Ureter (tissue), 1 donor: ENCODE measurements around the gene HEXIM2. TPM values are rescaled to one million over a fixed set of nuclear protein-coding genes. Genes with fewer than 3 reads are reported as not detected.
A peak's percentile ranks its signal among the peaks of the same experiment; 100 is the strongest.

Experiments used
- DNase-seq: peaks from one replicate; pipeline ENCODE4 v3.0.0-alpha.2; 2020; ENCODE audit warnings: low spot score
- total RNA-seq: library from RNA; stranded (reverse); gene quantifications from one replicate; pipeline ENCODE4 v1.2.4, GENCODE V29; 2023
- donor health status: DM: yes; HTN: yes; CAD: no.

HEXIM2 gene
- total RNA-seq, 1 donor from 2014 or later: 8.0 TPM

DNA sequence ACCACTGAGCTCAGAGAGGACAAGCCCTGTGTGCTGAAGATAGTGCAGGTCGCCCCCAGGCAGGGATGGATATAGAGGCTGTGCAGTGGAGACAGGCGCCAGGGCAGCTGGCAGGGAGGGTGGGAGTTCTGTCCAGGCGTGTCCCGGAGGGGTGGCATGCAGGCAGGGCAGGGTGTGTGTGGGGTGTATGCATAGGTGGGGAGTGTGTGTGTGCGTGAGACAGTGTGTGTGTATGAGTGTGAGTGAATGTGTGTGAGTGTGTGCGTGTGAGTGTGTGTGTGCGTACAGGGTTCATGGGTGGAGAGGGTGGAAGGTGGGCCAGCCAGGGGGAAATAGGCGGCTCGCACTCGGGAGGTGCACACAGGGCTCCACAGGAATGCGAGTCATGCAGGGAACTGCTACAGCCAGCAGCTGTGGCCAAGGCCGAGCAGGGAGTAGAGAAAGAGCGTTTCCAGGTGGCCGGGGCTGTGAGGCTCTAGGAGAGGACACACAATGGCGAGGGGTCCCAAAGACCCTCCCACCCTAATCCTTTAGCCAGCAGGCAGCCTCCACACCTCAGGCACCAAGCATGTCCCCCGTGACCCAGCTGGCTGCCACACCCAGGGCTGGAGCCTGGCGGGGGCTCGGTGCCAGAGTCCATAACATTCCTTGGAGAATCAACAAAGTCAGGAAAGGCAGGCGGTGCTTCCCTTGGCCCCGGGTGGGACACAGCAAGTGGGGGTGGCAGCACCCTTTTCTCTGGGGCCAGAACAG is 34.0 kb upstream of the HEXIM2 start:
- DNase-seq: peak; percentile 78

DNA sequence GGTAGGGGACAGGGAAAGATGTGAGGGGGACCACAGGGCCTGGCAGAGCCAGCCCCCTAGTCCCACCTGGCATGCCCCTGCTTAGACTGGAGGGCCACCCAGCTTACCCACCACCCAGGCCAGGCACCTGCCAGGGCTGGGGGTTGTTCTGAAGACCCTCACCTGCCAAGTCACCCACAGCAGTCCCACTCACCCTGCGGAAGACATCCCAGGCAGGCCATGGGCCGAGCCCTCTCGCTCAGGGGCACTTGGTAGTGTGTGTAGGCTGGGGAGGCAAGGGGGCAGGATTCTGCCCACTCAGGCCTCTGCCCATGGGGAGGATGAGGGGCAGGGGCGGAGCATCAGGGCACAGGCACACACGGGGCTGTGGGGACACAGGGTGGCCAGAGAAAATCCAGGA is 33.3 kb upstream of the HEXIM2 start:
- no peak for DNase-seq

GRCh38 chr17:45128989-45129388 is 32.7 kb upstream of the HEXIM2 start:
- no peak for DNase-seq

GRCh38 chr17:45129426-45129939 is 32.2 kb upstream of the HEXIM2 start:
- DNase-seq: no peak

GRCh38 chr17:45129940-45130680 is 31.6 kb upstream of the HEXIM2 start:
- no peak for DNase-seq

DNA sequence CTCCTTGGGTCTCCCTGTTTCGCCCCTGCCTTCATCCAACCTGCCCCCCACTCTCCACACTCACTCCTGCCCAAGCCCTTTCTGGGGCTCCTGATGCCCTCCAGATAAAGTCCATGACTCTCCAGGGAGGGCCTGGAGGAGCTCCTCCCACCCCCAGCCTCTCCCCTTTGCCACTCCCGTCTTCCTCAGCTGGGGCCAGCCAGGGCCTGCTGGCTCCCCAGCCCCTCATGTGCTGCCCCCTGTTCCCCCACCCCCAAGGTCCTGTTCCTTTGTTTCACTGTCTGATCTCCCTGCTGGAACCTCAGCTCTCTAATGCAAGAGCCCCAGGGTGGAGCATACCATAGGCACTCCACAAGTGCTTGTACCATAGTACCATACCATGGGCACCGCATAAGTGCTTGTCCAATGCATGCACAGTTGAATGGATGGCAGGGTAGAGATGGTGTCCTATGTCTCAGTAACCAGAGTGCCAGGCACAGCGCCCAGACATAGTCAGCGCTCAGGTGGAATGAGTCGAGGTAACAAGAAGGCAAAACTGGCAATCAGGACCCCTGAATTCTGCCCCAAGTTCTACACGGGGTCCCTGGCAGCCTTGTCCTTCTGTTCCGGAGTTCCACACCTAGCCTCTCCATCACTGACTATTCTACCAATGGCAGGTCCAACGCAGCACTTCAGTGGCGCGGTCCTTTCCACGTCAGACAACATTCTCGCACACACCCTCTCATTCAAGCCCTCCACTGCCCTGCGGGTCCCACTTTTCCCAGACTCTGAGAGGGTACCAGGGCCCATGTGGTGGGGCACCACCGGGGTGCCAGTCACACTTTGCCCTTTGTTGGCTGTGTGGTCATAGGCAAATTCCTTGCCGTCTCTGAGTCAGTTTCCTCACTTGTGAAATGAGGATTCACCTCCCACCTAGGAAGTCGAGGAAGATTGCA is 30.7 kb upstream of the HEXIM2 start:
- no peak for DNase-seq

- DNase-seq: peak; percentile 65
Observed at GRCh38 chr17:45131616-45132319, 29.9 kb upstream of the HEXIM2 start.

DNA sequence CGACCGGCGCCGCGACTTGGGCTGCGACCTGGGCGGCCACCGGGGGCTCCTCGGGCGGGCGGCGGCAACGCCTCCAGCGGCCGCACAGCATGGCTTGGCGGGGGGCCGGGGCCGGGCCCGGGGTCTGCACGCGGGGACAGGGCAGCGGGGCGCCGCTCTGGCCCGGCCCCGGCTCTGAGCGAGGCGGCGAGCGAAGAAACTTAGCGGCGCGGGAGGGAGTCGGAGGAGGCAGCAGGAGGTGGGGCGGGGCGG is 29.4 kb upstream of the HEXIM2 start, which contains the start of gene PLCD3:
TSS of gene PLCD3 (minus strand) at position 196 of the 252 bp plus-strand sequence. CDS start at position 91, 105 bp downstream.
- DNase-seq: no peak

- peak; percentile 89 for DNase-seq
Observed at GRCh38 chr17:45132572-45133463, 28.9 kb upstream of the HEXIM2 start.

DNA sequence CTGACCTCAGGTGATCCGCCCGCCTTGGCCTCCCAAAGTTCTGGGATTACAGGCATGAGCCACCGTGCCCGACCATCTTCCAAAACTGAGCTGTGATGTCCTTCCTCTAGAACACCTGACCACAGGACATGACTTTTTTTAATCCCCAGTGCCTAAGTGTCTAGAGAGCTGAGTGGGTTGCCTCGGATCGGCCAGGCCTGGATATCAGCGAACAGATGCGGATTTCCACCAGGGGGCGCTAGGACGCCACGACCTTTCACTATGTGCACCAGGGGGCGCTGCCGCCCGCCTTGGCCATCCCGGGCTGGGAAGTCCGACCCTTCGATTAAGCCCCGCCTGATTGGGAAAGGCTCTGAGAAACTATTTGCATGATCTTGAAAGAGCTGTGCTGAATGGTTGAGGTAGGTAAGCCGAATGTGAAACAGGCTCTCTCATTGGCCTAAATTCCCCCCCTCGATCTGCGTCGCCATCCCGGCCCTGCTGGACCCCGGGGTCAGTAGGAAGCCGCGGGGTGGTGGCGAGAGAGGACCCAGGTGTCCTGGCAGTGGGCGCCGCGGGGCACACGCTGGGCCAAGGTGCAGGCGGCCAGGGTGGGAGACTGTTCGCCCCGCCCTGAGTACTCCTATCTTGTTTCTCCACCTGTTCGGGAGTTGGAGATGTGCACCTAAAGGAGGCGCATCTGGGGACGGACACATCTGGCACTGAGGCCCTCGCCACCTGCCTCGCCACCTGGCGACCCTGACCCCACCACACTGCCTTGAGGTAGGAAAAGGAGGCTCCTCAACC is 26.3 kb upstream of the HEXIM2 start, which contains the start of gene ACBD4:
TSS of gene ACBD4 (plus strand) at position 496 of the 786 bp plus-strand sequence. CDS start 458 bp downstream, outside the sequence.
- peak; percentile 97 for DNase-seq

GRCh38 chr17:45135978-45136791 is 25.5 kb upstream of the HEXIM2 start:
- DNase-seq: no peak

GRCh38 chr17:45136846-45137560 is 24.7 kb upstream of the HEXIM2 start:
- DNase-seq: no peak

DNA sequence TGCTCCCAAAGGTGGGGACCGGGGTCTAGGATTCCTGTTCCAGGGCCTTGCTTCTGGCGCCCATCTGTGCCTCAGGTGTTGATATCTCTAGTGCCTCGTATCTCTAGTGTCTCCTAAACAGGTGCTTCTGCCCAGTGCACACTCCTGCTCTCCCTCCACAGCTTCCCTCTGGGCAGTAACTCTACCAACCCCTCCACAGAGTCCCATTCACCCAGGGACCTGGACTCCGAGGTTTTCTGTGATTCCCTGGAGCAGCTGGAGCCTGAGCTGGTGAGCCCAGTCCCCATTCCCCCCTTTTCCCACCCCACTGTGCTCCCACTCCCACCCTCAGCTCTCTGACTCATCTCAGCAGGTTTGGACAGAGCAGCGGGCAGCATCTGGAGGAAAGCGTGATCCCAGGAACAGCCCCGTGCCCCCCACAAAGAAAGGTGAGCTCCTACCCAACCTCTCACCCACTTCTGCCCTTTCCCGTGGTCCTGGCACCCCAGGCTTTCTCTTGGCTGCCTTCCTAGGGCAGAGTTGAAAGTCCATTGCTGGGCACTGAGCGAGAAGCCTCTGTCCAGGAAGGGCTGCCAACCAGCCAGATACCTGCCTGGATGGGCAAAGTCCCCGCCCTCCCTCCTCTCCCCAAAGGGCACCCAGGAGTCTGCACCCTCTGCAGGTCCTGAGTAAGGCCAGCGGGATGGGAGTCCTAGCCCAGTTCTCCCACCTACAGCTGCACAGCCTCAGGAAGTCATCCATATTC is 23.9 kb upstream of the HEXIM2 start:
- no peak for DNase-seq

GRCh38 chr17:45138911-45139532 is 22.7 kb upstream of the HEXIM2 start:
- no peak for DNase-seq

DNA sequence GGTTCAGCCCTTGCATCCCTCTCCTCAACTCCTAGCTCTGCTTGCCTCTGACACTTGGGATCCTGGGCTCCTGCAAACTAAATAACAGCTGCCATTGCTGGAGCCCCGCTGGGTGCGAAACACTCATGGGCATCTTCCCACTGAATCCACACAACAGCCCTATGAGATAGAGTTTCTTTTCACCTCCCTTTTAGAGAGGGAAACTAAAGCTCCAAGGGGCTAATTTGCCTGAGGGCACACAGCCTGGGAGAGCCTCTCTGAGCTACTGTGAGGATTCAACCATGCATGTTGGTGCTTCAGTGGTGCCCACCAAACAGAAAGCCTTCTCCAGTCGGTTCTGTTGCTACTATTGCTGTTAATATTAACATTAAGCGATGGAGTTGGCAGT is 22.1 kb upstream of the HEXIM2 start:
- DNase-seq: no peak

DNA sequence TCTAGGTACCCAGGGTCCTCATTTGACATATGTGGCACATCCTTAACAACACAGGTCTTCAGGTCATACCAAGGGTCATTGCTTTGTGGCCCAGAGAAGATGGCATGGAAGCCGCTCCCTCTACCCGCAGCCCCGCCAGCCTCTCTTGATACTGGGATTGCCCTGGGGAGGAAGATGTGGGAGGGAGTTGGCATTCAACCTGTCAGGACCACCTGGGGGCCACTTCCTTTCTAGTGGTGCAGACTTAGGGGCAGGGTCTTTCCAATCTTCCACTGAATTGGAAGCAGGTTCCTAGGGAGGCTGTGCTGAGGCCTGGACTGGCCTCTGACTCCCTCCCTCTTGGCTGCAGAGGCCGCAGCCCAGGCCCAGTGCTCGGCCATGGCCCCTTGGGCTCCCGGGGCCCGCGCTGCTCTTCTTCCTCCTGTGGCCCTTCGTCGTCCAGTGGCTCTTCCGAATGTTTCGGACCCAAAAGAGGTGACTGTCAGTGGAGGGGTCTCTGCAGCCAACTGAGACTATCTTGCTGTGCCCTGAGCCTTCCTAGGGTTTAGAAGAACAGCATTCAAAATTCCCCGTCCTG is 18.5 kb upstream of the HEXIM2 start:
- DNase-seq: no peak
